ENCODE data around the gene TMIGD1.

DNA sequence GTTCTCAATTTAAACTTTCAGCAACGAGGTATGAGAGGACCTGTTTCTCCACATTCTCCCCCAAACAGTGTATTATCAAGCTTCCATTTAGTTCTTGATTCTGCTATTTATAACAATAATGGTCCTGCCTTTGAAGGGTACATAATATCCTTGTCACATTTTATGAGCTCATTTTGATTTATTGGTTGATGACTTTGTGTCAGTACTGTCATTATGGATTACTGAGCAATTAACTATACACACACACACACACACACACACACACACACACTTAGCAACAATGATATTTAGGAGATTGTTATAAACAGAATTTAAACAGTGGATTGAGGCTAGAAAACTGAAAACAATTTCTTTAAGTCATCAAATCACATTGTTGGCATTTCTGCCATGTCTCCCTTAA lies 7.0 kb downstream of the TMIGD1 start:
- no peak for TF ChIP-seq PPARA (CRISPR knock-in tag; IDR thresholded peaks at IDR 0.05; ENCODE audit: borderline replicate concordance)
- no peak for TF ChIP-seq BACH2 (CRISPR knock-in tag; IDR thresholded peaks at IDR 0.05; ENCODE audit: borderline replicate concordance)
- no peak for TF ChIP-seq ZFP3 (CRISPR knock-in tag; IDR thresholded peaks at IDR 0.05)
- no peak for TF ChIP-seq SNAI2 (CRISPR knock-in tag; IDR thresholded peaks at IDR 0.05)
- TF ChIP-seq, protein P1, sequence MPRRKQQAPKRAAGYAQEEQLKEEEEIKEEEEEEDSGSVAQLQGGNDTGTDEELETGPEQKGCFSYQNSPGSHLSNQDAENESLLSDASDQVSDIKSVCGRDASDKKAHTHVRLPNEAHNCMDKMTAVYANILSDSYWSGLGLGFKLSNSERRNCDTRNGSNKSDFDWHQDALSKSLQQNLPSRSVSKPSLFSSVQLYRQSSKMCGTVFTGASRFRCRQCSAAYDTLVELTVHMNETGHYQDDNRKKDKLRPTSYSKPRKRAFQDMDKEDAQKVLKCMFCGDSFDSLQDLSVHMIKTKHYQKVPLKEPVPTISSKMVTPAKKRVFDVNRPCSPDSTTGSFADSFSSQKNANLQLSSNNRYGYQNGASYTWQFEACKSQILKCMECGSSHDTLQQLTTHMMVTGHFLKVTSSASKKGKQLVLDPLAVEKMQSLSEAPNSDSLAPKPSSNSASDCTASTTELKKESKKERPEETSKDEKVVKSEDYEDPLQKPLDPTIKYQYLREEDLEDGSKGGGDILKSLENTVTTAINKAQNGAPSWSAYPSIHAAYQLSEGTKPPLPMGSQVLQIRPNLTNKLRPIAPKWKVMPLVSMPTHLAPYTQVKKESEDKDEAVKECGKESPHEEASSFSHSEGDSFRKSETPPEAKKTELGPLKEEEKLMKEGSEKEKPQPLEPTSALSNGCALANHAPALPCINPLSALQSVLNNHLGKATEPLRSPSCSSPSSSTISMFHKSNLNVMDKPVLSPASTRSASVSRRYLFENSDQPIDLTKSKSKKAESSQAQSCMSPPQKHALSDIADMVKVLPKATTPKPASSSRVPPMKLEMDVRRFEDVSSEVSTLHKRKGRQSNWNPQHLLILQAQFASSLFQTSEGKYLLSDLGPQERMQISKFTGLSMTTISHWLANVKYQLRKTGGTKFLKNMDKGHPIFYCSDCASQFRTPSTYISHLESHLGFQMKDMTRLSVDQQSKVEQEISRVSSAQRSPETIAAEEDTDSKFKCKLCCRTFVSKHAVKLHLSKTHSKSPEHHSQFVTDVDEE (CRISPR knock-in tag; IDR thresholded peaks at IDR 0.05), result no peak
- TF ChIP-seq, protein P2, sequence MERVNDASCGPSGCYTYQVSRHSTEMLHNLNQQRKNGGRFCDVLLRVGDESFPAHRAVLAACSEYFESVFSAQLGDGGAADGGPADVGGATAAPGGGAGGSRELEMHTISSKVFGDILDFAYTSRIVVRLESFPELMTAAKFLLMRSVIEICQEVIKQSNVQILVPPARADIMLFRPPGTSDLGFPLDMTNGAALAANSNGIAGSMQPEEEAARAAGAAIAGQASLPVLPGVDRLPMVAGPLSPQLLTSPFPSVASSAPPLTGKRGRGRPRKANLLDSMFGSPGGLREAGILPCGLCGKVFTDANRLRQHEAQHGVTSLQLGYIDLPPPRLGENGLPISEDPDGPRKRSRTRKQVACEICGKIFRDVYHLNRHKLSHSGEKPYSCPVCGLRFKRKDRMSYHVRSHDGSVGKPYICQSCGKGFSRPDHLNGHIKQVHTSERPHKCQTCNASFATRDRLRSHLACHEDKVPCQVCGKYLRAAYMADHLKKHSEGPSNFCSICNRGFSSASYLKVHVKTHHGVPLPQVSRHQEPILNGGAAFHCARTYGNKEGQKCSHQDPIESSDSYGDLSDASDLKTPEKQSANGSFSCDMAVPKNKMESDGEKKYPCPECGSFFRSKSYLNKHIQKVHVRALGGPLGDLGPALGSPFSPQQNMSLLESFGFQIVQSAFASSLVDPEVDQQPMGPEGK (CRISPR knock-in tag; IDR thresholded peaks at IDR 0.05; ENCODE audit: borderline replicate concordance), result no peak
- TF ChIP-seq ZFP30 (CRISPR knock-in tag; IDR thresholded peaks at IDR 0.05), result no peak
- no peak for TF ChIP-seq TCF4 (CRISPR knock-in tag; IDR thresholded peaks at IDR 0.05; ENCODE audit: borderline replicate concordance)
- no peak for TF ChIP-seq CSDC2 (CRISPR knock-in tag; IDR thresholded peaks at IDR 0.05)
- TF ChIP-seq ZNF8 (CRISPR knock-in tag; IDR thresholded peaks at IDR 0.05), result no peak
- TF ChIP-seq ZNF565 (CRISPR knock-in tag; conservative IDR thresholded peaks at IDR 0.05; ENCODE audit: low read depth), result no peak
- no peak for TF ChIP-seq ESRRG (CRISPR knock-in tag; IDR thresholded peaks at IDR 0.05)
- no peak for TF ChIP-seq GLIS3 (CRISPR knock-in tag; IDR thresholded peaks at IDR 0.05)
- TF ChIP-seq, protein P3, sequence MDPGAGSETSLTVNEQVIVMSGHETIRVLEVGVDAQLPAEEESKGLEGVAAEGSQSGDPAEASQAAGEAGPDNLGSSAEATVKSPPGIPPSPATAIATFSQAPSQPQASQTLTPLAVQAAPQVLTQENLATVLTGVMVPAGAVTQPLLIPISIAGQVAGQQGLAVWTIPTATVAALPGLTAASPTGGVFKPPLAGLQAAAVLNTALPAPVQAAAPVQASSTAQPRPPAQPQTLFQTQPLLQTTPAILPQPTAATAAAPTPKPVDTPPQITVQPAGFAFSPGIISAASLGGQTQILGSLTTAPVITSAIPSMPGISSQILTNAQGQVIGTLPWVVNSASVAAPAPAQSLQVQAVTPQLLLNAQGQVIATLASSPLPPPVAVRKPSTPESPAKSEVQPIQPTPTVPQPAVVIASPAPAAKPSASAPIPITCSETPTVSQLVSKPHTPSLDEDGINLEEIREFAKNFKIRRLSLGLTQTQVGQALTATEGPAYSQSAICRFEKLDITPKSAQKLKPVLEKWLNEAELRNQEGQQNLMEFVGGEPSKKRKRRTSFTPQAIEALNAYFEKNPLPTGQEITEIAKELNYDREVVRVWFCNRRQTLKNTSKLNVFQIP (CRISPR knock-in tag; IDR thresholded peaks at IDR 0.05; ENCODE audit: borderline replicate concordance, low read depth), result no peak
